NCI-H226 (cell line): ENCODE data around the gene AUTS2.

Experiments
- DNase-seq: peaks from one replicate; pipeline ENCODE4 v3.0.0-alpha.2; 2015

The AUTS2 gene

GRCh38 chr7:69871213-69871885 is 273.1 kb downstream of the AUTS2 start:
- DNase-seq = peak; percentile 39

GRCh38 chr7:69871886-69872569 is 273.8 kb downstream of the AUTS2 start:
- peak; percentile 37 for DNase-seq

GRCh38 chr7:69873512-69873911 is 275.2 kb downstream of the AUTS2 start:
- DNase-seq = peak; percentile 35

GRCh38 chr7:69878015-69878414 is 279.7 kb downstream of the AUTS2 start:
- no peak for DNase-seq

GRCh38 chr7:69878591-69878990 is 280.3 kb downstream of the AUTS2 start:
- no peak for DNase-seq

- no peak for DNase-seq
Observed at GRCh38 chr7:69879989-69880388, 281.7 kb downstream of the AUTS2 start.

- no peak for DNase-seq
Observed at GRCh38 chr7:69880840-69881239, 282.6 kb downstream of the AUTS2 start.

- no peak for DNase-seq
Observed at GRCh38 chr7:69882269-69882668, 284.0 kb downstream of the AUTS2 start.

- no peak for DNase-seq
Observed at GRCh38 chr7:69883399-69883891, 285.2 kb downstream of the AUTS2 start.

- no peak for DNase-seq
Observed at GRCh38 chr7:69885431-69885830, 287.2 kb downstream of the AUTS2 start.

GRCh38 chr7:69889338-69889975 is 291.2 kb downstream of the AUTS2 start:
- no peak for DNase-seq

- DNase-seq = no peak
Observed at GRCh38 chr7:69889976-69890351, 291.7 kb downstream of the AUTS2 start.

- no peak for DNase-seq
Observed at GRCh38 chr7:69892790-69893189, 294.5 kb downstream of the AUTS2 start.

GRCh38 chr7:69893906-69894305 is 295.6 kb downstream of the AUTS2 start:
- DNase-seq = no peak

- no peak for DNase-seq
Observed at GRCh38 chr7:69895446-69895845, 297.2 kb downstream of the AUTS2 start.

- no peak for DNase-seq
Observed at GRCh38 chr7:69896121-69896520, 297.8 kb downstream of the AUTS2 start.

GRCh38 chr7:69898189-69898588 is 299.9 kb downstream of the AUTS2 start:
- DNase-seq = no peak

GRCh38 chr7:69903410-69903809 is 305.1 kb downstream of the AUTS2 start:
- no peak for DNase-seq

- no peak for DNase-seq
Observed at GRCh38 chr7:69906283-69906995, 308.2 kb downstream of the AUTS2 start.

- DNase-seq = no peak
Observed at GRCh38 chr7:69907720-69908119, 309.4 kb downstream of the AUTS2 start.

GRCh38 chr7:69908454-69908853 is 310.2 kb downstream of the AUTS2 start:
- no peak for DNase-seq

- no peak for DNase-seq
Observed at GRCh38 chr7:69910150-69910549, 311.9 kb downstream of the AUTS2 start.

GRCh38 chr7:69911337-69911736 is 313.1 kb downstream of the AUTS2 start:
- DNase-seq = no peak
